NCI-H2196 treated with DMSO at 0.1 percent for 48 hours (cell line): ENCODE measurements around the gene A3GALT2.
A peak's percentile ranks its signal among the peaks of the same experiment; 100 is the strongest.

ENCODE experiments used
- DNase-seq: peaks from one replicate; lab custom pipeline; 2025; ENCODE audit not compliant: unreplicated experiment; lab: John Stamatoyannopoulos, UW

Gene A3GALT2

DNA sequence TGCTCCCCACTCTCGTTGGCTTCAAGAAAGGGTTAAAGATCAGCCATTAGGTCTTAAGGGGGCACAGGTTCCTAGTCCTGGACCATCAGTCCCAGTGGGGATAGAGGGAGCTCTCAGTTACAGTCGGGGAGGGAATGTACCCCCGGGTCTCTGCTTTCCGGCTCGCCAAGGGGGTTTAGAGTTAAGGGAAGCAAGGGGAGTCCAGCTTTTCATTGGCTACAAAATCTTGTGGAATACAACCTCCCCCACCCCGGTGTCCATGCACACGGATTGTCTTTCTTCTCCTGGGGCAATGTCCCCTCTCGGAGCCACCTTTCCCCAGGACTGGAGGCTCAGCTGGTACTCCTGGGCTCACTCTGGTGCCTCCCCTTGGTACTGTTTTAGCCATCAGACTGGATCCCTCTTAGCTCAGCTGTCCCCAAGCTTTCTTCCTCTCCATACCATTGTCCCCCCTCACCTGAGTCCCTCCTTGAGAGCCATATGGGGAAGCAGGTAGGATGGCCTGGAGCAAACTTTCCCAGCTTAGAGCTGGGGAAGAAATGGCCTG is at the start of gene A3GALT2:
TSS of gene A3GALT2 (minus strand) at position 480 of the 547 bp plus-strand sequence. CDS start at position 480, 0 bp downstream.
- DNase-seq: no peak

DNA sequence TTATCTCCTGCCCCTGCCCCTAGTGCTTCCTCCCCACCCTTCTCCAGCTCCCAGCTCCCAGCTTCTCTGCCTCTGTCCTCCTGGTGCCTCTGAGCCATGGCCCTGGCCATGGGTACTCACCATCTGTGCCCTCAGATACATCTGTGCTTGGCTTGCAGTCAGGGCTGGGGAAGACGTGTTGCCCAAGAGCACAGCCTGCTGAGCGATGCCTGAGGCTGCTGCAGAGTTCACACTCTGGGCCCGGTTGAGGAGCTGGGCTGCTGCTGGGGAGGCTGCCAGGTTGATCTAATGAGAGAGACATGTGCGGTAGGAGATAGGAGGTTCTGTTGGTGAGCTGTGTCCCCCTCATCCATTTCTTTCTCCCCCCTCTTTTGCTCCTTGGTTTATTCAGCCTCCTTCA is 49.4 kb upstream of the A3GALT2 start:
- no peak for DNase-seq

DNA sequence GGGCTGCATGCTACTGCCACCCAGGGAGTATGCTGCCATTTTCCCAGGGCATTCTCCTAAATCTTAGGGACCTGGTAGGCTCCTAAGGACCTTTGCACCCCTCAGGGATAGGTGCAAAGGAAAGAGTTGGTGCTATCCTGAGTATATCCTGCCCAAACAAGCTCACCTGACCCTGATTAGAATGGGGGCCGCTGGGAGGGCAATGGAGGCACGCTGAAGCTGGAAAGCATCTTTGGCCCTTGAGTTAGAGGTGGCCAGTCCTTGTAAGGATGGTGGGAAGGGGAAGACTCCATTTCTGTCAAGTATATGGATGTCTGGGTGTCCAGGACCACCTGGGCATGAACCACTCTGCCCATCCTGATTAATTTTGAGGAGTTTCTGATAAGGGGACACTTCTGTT is 48.9 kb upstream of the A3GALT2 start:
- DNase-seq: no peak

DNA sequence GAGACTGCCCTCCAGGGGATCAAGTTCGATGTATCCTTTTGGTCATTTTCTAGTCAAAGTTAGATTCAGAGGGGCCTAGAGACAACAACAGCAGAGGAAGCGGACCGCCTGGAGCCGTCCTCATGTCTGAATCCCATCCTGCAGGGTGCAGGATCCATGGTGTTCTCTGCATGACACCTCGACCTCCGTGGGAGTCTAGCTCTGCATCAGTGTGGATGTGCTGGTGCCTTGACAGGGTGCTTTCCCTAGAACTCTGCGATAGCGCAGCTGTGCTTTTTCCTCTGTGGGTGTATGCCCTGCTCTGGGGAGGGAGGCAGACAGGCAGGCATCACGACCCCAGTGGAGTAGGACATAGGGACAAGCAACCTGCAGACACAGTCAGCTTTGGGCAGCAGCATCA is 48.2 kb upstream of the A3GALT2 start:
- DNase-seq: no peak

DNA sequence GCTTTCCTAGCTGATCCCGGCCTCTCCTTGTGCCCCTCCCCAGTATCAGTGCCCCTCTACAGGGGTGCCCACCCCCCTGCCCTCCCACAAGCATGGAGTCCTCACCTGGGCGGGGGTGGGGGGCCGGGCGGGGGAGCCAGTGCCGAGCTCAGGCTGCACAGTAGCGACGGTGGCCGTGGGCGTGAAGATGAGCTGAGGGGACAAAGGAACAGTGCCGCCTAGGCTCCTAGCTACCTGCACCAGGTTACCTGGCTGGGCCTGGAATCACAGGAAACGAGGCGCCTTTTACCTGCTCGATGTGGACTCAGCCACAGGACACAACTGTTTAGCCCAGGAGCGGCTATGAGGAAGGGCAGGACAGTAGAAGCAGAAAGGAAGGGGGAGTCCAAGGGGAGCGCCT is 47.5 kb upstream of the A3GALT2 start:
- DNase-seq: no peak

DNA sequence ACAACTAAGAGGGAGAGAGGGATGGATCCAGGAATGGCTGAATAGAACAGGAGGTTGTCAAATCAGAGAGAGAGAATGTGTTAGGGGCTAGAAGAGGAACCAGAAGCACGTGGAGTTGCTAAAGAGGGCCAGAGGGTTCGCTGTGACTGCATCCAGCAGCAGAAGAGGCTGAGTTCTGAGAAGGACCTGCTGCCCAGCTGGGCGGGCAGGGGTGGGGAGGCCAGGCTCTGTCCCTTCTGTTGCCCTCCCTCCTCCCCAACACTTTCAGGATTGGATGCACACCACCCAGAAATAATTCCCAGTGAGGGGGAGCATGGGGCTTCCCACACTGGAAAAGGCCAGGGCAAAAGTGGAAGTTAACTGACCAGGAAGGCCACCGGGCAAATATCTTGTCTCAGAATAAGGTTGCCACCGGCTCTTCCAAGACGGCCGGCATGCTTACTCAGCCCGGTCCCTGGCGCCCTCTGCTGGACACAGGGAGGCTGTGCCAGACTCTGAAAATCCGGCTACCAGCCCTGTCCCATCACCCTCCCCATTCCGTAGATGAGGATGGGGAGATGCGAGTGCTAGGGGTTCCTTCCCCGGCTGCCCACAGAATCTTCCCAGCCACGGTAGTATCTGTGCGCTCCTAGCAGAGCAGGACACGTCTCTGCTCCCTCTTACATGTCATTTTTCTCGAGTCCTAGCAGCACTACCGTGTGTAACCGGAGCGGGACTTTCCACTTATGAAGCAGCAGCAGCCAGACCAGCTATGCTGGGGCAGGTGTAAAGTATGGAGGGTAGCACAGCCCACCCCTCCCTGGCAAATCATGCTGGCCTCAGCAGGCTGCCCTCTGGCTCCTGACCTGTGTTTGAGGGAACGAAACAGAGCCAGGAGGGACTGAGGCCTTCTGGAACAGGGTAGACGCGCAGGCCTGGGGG is 46.8 kb upstream of the A3GALT2 start:
- DNase-seq: peak; percentile 71

DNA sequence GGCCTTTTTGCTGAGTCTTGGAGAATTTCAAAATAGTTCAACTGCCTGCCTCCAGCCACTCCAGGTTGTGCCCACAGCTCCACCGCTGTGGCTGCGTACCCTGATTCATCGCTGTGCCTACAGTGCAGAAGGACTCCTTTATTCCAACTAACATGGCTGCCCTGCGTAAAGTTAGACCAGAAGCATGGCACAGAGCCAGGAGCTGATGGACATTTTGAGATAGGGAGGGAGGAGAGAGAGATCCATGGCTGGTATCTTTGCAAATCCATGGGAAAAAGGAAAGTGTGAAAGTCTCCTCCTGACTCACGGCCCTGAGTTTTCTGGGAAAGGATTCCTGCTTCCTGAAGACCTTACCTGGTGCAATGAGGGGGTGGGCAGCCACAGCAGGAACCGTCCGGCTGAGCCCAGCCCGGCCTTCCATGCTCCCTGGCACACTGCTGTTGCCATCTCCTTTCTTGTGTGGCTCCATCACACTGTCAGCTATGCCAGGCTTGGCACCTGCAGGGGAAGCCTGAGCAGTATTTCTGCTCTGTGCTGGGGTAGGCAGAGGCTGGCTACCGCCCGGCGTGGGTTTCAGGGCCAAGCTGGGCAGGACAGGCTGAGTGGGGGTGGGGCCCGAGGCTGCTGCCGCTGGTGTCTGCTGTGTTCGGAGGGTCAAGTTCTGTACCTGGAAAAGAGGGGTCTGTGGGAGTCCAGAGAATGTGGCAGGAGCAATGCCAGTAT is 46.0 kb upstream of the A3GALT2 start:
- no peak for DNase-seq

DNA sequence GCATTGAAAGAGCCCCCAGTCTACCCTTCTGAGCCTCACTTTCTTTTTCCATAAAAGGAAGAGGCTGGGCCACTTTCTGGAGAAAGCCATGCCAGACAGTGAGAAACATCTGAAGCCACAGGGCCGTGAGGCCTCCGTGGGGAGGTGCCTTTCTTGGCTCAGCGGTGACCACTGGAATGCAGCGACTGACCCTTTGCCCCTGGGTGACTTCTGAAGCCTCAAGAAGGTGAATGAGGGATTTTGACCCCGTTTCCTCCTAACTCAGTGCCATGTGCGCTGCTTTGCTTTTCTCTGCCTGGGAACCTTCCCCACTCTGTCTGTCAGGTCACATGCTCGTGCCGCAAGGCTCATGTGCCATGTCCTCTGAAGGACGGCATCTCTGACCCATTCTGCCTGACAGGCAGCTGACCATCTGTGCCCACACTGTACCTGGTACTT is 44.7 kb upstream of the A3GALT2 start:
- no peak for DNase-seq

DNA sequence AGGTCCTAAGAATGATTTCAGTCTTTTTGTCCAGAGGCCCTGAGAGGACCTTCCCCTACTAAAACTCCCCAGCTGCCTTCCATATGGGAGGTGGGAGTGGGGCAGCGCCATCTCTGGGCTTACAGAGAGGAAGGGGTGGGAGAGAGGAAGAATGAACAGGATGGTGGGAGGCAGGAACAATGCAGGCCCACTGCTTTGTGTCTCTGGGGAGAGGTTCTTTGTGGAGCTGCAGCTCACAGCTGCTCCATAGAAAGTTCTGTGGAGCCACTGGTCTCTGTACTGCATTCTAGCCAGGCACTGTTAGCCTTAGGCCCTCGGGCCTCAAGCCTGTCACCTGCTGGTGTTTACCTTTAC is 43.6 kb upstream of the A3GALT2 start:
- no peak for DNase-seq

DNA sequence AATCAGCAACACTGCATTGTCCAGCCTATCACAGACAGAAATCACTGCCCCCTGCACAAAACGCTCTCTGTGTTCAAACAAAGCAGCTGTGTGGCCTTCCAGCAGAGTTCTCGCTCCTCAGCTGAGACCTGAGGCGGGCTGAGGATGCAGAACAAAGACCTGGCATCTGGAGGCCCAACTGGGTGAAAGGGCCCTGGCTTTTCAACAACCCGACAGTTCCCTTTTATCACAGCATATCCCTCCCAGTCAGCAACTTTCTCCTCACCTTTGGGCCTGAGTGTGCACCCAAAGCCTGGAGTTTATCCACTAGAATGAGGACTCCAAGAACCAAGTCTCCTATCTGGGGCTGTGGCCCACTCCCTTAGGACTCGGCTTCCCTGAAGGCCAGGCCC is 42.6 kb upstream of the A3GALT2 start:
- DNase-seq: no peak

DNA sequence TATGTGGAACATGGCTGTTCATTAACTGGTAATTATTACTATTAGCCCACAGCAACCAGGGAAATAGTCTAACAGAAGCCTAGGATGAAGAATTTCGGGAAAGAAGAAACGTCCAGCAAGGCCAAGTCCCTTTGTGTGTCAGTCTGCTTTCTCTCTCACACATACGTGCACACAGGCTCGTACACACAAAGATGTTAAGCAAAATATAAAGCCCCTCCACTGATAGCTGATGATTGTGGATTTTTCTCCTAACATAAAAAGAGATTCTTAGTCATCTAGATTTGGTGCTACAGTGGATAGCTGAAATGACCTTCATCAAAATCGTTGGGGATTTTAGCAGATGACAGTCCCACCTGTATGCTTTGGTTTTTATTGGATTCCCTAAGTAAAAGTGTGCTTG is 42.1 kb upstream of the A3GALT2 start:
- DNase-seq: no peak

DNA sequence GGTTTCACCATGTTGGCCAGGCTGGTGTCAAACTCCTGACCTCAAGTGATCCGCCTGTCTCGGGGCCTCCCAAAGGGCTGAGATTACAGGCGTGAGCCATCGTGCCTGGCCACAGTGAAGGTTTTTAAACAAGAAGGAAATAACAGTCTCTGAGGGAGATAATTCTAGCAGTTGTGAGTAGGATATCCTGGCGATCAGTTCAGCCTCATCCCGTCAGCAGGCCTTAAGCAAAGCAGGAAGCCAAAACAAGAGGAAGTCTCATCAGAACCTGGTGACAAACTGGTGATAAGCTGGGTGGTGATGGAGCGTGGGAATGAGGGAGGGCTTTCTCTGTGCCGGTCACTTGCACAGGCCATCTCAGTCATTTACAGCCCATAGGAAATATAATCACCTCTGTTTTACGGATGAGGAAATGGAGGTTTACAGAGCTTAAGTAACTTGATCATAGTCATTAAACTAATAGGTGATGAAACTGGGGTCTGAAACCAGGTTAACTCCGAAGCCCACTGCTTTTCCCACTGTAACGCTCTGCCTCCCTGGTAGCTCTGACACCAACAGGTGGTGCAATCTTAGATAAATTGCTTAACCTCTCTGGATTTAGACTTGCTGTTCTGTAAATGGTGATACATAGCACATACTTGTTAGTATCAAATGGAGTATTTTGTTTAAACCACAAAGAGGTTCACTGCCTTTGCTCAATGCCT is 40.8 kb upstream of the A3GALT2 start:
- no peak for DNase-seq

DNA sequence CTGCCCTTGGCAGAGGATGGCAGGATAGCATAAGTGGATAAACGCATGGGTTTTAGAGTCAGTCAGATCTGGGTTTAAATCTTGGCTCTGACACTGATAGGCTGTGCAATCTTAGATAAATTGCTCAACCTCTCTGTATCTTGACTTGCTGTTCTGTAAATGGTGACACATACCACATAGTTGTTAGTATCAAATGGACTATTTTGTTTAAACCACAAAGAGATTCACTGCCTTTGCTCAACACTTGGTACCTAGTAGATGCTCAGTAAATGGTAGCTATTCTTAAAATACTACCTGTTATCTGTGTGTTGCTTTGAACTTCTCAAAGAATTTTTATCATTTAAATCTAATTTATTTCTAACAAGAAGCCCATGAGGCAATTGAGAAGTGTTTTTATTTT is 39.5 kb upstream of the A3GALT2 start:
- no peak for DNase-seq

DNA sequence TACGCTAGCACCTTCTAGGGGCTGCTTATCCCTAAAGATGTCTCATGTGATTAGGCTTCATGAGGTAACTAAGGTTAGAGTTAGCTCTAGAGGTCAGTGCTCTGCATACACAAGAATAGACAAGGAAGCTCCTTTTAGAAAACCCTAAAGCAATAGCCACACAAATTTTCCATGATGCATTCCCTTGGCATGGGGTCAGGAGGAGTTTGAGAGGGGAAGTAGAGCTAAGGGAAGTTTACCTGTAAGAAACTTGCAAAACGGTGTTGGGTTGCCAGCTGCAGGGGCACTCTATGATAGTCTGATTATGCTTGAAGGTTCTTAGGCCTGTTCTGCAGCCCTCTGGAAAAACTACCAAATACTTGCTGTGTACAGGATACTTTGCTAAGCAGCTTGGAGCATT is 39.0 kb upstream of the A3GALT2 start:
- DNase-seq: no peak

DNA sequence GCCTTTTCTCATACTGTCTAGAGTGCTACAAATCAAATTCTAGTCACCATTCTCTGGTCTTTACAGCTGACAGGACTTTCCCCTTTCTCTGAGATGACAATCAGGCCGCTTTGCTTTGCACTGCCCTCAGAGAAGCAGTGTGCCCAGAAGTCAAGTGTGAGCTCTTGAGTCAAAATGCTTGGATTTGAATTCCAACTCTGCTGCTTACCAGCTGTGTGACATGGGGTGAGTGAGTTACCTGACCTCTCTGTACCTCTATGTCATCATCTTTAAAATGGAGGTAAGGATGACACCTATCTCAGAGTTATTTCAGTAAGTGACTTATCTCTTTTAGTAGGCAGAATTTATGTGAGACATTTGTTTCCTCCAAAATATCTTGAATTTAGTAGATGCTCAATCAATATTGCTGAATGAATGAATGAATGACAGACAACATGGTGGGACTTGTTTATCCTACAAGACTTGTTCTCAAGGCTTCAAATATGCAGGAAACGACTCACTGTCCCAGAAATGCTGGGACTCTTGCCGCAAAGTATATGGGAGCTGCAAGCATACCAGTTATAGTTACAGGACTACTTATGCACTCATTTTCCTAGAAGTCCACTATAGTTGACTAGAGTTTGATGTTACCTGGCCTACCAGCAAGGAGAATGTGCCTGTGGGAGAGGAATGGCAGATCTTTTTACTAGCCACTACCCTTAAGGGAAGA is 38.1 kb upstream of the A3GALT2 start:
- DNase-seq: no peak

DNA sequence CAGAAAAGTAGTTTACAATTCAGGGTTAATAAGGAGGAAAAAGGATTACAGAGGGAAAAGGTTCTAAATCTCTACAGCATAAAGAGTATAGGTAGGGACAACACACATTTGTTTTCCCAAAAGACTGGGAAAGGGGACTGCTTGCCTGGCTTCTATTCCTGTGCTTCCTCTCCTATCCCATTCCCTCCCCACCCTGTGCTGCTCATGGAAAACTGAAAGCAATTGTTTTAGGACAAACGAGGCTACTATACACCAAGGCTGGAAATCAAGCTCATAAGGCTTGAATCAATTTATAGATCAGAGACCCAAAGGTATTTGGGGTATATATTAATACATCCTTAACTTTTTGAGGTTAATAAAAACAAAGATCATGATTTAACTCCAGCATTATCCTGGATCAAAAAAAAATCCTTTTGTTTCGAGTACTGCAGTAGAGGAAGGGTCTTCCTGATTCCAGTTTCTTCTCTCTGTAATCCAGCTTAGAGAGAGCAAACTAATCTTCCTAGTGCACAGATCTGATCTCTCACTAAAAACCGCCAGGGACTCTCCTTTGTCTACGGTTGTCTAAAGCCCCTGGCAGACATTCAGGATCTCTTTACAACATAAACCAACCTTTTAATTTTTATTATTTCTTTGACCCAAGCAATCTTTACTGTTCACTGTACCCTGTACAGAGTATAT is 37.4 kb upstream of the A3GALT2 start:
- DNase-seq: no peak

DNA sequence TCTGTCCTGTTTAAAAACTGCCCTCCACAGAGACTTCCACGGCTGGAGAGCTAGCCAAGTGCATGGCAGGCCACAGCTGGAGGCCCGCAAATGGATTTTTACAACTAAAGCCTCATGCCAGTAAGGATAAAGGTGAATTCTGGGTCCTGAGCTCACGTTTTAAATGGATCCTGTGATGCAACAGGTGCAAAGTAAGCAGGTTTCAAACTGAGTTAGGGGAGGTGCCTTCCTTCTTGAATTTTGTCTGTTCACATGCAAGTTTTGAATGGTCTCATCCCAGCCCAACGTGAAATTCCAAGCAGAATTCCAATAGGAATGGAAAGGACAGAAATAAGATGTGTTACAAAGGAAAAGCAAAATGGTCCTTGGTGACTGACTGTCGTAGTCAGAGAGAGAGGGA is 36.2 kb upstream of the A3GALT2 start:
- no peak for DNase-seq

DNA sequence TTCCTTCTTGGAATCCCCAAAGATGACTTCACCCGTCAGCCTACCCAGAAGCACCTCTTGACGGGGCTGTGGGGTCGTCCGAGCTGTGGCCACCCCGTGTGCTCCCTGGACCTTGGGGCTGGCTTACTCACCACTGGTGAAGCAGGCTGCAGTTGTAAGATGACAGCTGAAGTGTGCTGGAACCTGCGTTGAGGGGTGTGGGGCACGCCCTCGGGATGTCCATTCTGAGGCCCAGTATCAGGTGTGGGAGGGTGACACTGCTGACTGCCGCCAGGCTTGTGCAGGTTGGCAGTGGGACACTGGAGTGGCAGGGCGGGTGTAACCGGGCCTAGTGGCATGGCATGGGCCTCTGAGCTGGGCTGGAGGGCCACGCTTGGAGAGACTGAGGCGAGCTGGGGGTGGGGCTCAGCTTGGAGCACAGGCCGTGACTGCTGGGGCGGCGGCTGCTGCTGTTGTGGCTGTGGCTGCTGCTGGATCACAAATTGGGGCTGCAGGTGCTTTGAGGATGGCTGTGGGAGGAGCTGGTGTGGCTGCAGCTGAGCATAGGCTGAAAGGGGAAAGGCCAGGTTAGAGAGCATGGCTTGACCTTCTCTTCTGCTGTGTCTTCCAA is 33.9 kb upstream of the A3GALT2 start:
- no peak for DNase-seq

DNA sequence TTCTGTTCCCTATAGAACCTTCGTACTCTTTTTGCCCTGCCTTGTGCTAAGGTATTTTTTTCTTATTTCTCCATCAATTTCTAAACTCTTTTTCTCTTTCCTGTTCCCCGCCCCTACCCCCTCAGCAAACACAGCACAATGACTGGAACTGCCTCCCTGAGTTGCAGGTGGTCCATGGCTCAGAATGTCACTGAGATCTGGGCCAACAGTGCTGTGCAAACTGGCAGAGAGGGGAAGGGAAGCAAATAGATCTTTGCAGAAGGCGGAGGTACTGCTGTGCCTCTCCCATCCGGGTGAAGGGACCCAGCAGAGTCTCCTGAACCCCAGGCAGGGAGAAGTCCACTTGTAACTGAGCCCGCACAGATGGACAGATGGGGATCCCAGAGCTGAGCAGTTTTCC is 32.6 kb upstream of the A3GALT2 start:
- DNase-seq: no peak

DNA sequence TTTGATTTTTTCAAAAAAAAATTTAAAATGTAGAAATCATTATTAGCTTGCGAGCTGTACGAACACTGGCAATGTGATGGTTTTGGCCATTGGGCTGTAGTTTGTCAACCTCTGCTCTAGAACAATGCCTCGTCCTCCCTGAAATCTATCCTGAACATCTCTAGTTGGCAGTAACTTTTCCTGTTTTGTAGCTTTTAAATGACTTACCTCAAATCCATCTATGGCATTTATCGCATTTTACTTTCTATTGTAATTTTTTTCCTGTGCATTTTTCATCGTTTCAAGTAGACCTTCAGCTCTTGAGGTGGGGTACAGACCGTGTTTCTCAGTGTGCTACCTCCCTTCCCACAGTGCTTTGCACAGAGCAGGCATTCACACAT is 30.4 kb upstream of the A3GALT2 start:
- DNase-seq: no peak
